ENCODE data around the gene TBKBP1. TPM values are rescaled to one million over a fixed set of nuclear protein-coding genes. Genes with fewer than 3 reads are reported as not detected.

Gene TBKBP1
- 13.7 and 18.0 TPM in 2 replicates for total RNA-seq
- 14.2 TPM for polyA plus RNA-seq (2012)

DNA sequence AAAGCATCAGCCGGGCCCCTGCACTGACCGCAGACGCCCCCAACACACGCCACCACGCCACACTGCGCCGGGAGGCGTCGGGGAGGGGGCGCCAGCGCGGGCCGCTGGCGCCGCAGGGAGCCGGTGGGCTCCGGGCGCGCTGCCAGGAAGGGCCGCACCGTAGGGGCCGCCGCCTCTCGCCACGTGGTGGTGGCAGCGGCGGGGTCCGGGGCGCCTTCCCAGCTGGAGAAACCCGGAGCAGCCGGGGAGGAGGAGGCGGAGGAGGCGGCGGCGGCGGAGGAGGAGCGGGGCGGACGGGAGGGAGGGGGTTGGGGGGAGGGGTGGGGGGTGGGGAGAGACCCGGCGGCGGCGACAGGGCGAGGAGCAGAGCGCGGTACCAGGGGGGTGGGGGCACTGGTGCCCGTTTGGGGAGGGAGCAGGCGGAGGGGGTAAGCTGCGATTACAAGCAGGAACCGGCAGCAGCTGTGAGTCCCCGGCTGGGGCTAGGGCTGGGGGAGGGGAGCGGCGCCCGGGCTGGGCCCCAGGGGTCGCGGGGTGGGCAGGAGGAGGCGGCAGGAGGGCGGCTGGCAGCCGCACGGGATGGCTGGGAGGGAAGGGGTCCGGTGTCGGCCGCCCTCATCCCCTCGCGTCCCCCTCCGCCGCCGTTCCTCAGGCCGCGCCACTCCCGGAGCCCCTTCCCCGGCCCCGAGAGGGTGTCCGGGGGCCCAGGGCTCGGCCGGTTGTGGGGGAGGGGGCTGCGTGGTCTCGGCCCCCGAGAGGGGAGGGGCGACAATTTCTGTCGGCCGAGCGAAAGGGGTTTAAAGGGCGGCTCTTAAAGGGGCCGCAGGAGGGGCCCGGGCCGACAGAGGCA lies at the start of gene TBKBP1:
Gene TBKBP1, plus strand, starts transcription at position 431 of the 850 bp plus-strand sequence. CDS start 1,952 bp downstream, outside the sequence.
- peak; percentile 65 for DNase-seq (ENCODE audit: low read depth)

DNA sequence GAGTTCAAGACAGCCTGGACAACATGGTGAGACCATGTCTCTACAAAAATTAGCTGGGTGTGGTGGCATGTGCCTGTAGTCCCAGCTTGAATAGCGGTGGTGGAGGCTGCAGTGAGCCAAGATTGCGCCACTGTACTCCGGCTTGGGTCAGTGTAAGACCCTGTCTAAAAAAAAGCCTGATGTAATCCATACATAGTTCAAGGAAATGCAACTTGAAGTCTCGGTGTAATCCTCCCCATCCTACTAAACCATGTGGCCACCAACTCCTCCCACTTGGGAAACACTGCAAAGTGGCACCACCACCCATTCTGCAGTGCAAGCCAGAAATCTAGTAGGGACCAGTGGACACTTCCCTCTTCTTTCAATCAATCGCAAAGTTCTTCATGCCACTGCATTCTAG lies 49.6 kb upstream of the TBKBP1 start:
- DNase-seq (ENCODE audit: low read depth) = no peak

DNA sequence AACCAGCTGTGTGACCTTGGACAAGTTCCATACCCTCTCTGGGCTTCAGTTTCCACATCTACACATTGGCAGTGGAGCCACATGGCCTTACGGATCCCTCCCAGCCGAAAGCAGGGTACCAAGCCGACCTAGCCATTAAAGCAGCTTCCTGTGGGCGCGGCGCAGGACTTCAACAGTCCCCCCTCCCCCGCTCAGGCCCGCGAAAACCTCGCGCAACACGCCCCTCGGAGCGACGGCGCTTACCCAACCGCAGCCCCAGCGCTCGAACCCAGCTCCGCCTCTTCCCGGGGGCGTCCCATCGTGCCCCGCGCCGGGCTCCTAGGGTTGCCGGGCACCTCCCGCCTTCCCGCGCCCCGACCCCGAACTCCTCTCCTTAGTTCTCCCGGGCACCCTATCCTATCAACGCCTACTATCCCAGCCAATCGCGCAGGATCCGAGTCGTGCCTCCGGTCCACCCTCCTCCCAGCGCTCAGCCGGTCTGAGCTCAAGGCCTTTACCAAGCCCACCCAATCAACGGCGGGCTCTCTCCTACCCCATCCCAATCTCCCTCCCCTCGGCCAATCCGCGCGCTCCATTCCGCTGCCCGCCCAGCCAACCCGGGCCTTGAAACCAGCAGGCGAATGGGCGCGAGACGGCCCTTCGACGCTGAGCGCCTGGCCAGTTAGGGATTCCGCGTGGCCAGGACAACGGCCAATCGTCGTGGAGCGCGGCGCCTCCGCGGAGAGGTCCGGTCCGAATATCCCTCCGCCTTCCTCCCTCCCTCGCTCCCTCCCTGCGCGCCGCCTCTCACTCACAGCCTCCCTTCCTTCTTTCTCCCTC lies 44.6 kb upstream of the TBKBP1 start, which contains the start of gene KPNB1:
Gene KPNB1, plus strand, starts transcription at position 767 of the 819 bp plus-strand sequence. CDS start 326 bp downstream, outside the sequence.
- peak; percentile 100 for DNase-seq (ENCODE audit: low read depth)

GRCh38 chr17:47649972-47650524 lies 43.9 kb upstream of the TBKBP1 start:
- DNase-seq (ENCODE audit: low read depth) = no peak

DNA sequence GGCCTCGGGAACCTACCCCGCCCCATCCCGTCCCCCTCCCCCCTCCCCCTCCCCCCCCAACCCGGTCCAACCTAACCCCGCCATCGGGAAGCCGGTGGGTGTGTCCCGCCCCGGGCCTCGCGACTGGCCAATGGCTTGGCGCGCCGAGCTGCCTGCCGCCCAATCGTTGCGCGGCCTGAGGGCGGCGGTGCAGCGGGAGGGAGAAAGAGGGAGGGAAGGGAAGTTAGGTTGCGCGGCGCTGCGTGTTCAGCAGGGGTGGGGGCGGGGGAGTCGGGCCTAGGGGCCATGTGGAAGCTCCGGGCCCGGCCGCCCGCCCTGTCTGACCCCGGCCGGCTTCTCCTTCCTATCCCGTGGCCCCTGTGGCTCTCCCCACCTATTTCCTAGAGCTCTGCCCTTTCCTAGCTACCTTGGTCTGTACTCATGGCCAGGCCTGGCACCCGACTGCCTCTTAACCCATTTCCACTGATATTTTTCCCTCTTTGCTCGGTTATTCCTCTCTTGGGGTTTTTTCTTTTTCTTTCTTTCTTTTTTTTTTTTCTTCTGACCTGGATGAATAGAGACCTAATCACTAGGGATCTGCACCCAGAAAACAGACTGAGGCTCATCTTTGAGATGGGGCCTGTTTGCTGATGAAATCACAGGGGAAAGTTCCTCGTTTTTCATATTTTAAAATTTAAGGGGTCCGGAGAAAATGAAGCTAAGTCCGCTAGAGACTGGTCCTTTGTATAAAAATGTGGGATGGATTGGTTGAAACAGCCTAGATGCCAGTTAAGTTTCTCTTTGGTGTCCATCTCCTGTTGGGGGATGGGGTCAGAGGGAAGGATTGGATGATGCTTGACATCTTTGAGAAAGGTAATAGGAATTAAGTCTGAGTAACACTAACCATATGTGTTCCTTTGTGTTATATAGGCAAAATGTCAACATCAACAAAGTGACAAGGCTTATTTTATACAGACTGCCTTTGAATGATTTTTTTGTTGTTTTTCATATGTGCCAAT lies 43.1 kb upstream of the TBKBP1 start:
- peak; percentile 98 for DNase-seq (ENCODE audit: low read depth)

DNA sequence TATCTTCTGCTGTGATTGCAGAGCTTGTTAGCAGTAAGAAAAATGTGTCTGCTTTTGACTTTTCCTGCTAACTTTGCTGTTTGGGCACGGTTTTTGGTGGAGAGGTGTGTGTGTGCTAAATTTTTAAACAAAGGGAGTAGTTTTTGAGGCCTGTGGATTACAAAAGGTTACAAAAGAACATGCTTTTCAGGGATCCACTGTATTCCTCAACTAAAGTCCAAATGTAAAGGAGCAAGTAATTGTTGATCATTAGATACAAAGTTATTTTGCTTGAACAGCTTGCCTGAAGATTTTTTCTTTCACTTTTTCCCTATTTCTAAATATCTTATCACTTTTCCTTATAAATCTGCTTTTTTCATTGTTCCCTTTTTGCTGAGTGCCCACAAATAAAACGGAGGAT lies 42.3 kb upstream of the TBKBP1 start:
- no peak for DNase-seq (ENCODE audit: low read depth)

GRCh38 chr17:47652570-47652969 lies 41.4 kb upstream of the TBKBP1 start:
- DNase-seq (ENCODE audit: low read depth) = peak; percentile 44

GRCh38 chr17:47653442-47653841 lies 40.5 kb upstream of the TBKBP1 start:
- DNase-seq (ENCODE audit: low read depth) = no peak

DNA sequence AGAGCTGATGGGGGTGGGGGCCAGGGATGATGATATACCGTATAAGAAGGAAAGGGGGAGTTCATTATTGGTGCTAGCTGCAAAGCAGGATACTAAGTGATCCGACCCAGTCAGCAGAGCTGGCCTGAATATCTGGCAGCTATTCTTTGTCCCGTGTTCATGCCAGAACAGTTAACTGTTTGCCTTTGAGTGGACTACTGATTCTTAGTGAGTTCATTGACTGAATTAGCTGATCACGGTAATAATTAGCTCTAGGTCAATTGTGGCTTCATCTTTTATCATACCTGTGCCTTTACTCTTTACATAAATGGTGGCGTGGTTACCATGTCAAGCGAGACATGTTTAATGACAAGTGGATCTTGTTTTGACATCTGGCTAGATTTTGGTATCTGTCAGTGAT lies 39.0 kb upstream of the TBKBP1 start:
- DNase-seq (ENCODE audit: low read depth) = no peak

DNA sequence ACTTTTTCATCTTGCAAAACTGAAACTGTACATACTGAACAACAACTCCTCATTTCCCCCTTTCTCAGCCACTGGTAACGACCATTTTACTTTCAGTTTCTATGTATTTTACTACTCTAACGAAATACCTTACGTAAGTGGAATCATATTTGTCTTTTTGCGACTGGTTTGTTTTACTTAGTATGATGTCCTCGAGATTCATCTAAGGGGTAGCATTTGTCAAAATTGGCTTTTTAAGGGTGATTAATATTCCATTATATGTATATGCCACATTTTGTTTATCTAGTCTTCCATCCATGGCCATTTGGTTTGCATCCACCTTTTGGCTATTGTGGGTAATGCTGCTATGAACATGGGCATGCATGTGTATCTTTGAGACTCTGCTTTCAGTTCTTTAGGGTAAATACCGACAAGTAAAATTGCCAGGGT lies 33.9 kb upstream of the TBKBP1 start:
- no peak for DNase-seq (ENCODE audit: low read depth)

- DNase-seq (ENCODE audit: low read depth) = peak; percentile 60
Observed at GRCh38 chr17:47663912-47664623, 29.9 kb upstream of the TBKBP1 start.

DNA sequence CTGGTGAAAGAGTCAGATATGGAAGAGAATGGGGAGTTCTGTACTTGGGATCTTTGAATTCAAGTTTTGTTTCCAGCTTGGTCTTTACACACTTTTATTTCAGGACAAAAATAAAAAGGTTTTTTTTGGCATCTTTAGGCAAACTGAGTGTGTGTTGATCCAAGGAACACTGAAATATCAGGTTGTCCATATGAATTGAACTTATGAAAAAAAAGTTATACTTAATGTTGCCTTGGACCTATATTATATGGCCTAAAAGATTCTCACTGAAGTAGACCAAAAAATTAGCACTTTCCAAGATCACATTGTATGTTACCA lies 29.4 kb upstream of the TBKBP1 start:
- DNase-seq (ENCODE audit: low read depth) = no peak

- DNase-seq (ENCODE audit: low read depth) = no peak
Observed at GRCh38 chr17:47665655-47666054, 28.3 kb upstream of the TBKBP1 start.

- no peak for DNase-seq (ENCODE audit: low read depth)
Observed at GRCh38 chr17:47669081-47669480, 24.9 kb upstream of the TBKBP1 start.

GRCh38 chr17:47670064-47670463 lies 23.9 kb upstream of the TBKBP1 start:
- no peak for DNase-seq (ENCODE audit: low read depth)

GRCh38 chr17:47674499-47674898 lies 19.5 kb upstream of the TBKBP1 start:
- no peak for DNase-seq (ENCODE audit: low read depth)

GRCh38 chr17:47675380-47676198 lies 18.4 kb upstream of the TBKBP1 start:
- peak; percentile 26 for DNase-seq (ENCODE audit: low read depth)

DNA sequence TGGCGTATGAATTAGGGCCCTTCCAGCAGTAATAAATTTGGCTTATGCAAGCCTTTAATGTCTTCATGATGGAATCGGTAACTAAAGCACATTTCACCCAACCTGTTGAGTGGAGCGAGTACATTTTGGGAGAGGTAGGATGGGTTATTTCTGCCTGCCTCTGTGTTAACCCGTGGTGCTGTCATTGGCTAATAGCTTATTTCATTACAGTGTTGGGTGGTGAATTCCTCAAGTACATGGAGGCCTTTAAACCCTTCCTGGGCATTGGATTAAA lies 17.8 kb upstream of the TBKBP1 start:
- no peak for DNase-seq (ENCODE audit: low read depth)

GRCh38 chr17:47676510-47677165 lies 17.3 kb upstream of the TBKBP1 start:
- no peak for DNase-seq (ENCODE audit: low read depth)
